ENCODE data around the gene TRIM65.
"Not testable (repeated sequence)": the region's sequence is repeated elsewhere in the genome, so short reads cannot be mapped to it uniquely, and the experiment has no call there.

TRIM65 gene

DNA sequence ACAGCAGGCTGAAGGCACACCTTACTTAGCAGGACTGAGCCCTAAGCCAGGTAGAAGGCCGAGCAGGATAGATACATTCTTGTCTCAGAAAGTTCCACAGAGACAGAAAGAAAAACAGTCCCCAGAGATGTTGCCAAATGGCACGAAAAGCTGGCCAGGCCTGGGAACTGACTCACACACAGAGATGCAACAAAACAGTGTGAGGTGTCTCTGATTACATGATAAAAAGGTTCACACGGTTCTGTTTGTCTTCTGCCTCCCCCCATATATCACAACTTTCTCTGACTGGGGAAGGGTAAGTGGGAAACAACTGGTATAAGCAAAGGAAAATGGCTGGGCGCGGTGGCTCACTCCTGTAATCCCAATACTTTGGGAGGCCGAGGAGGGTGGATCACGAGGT lies 43.3 kb downstream of the TRIM65 start:
- no peak overlapping the region for H3K4me2 ChIP-seq (ENCODE audit: low read length)
- no peak for TF ChIP-seq EZH2phosphoT487 (IDR thresholded peaks at IDR 0.05; ENCODE audit: borderline replicate concordance, low read length)
- H3K27me3 ChIP-seq (ENCODE audit: control insufficient read depth, low read length) = no peaks in the 10 kb centered on the region
- H3K4me3 ChIP-seq (ENCODE audit: low read length) = no peak overlapping the region
- H3K4me1 ChIP-seq (ENCODE audit: control insufficient read depth, low read length) = peaks cover 32% of the 10 kb centered on the region
- H4K20me1 ChIP-seq (ENCODE audit: control insufficient read depth, insufficient read depth, low read depth, low read length) = peaks cover 8% of the 10 kb centered on the region; the same call in 1 of the 2 replicates
- H3K9me3 ChIP-seq (ENCODE audit: control insufficient read depth, insufficient read depth, low read length) = no peaks in the 10 kb centered on the region
- H3K79me2 ChIP-seq (ENCODE audit: control insufficient read depth, low read length) = peaks cover 25% of the 10 kb centered on the region
- H3K27ac ChIP-seq (ENCODE audit: low read depth, low read length) = no peak overlapping the region
- H3F3A ChIP-seq (ENCODE audit: control insufficient read depth, insufficient read depth) = peaks cover 10% of the 10 kb centered on the region
- no peaks in the 10 kb centered on the region for H3K9me2 ChIP-seq (replicated peaks; ENCODE audit: control insufficient read depth, low read length)
- H3K36me3 ChIP-seq (ENCODE audit: control insufficient read depth, low read length) = peaks cover 23% of the 10 kb centered on the region

DNA sequence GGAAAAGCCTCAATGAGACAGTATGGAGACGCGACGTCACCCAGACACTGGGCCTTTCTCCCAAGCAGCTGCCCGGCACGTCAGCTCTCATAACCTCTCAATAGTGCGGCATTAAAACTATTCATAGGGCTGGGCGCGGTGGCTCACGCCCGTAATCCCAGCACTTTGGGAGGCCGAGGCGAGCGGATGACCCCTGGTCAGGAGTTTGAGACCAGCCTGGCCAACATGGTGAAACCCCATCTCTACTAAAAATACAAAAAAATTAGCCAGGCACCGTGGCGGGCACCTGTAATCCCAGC lies 45.1 kb downstream of the TRIM65 start:
- not testable (repeated sequence) for H3F3A ChIP-seq (ENCODE audit: control insufficient read depth, insufficient read depth); H3K9me3 ChIP-seq (ENCODE audit: control insufficient read depth, insufficient read depth, low read length); H4K20me1 ChIP-seq (ENCODE audit: control insufficient read depth, insufficient read depth, low read depth, low read length); H3K9me2 ChIP-seq (replicated peaks; ENCODE audit: control insufficient read depth, low read length); H3K4me3 ChIP-seq (ENCODE audit: low read length); H3K27me3 ChIP-seq (ENCODE audit: control insufficient read depth, low read length); H3K4me2 ChIP-seq (ENCODE audit: low read length); H3K27ac ChIP-seq (ENCODE audit: low read depth, low read length)
- Histone ChIP-seq H3K4me1 (ENCODE audit: control insufficient read depth, low read length) (peaks cover 18% of the 10 kb centered on the region), H3K79me2 (ENCODE audit: control insufficient read depth, low read length) (peaks cover 24% of the 10 kb centered on the region), H3K36me3 (ENCODE audit: control insufficient read depth, low read length) (peaks cover 41% of the 10 kb centered on the region)

DNA sequence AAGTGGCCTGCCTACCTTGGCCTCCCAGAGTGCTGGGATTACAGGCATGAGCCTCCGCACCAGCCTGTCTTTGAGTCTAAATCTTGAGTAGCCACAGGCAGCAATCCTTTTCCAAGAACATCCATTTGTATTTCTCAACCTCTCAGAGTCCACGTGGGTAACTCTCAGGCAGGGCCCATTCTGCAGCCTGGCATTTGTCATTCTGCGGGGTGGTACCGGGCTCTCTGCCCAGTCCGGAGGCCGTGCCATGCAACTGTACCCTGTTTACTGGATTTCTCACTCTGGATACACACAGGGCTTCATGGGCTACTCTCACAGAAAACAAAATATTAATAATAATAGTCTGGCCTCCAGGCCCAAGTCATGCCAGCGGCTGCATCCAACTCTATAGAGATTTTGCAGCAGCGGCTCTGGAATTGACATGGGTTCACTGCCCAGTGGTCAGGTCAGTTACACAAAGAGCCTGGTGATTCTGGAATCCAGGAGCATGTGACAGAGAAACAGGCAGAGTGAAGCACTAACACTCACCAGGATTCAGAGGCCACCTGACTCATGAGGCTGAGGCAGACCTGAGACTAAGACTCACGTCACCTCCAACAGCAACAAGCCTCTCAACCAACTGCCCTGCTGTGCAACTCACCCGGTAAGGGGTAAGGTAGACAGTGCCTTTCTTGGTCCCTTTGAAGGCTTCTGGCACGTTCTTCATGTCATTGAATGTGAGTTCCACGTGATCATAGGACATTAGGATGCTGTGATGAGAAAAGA lies 45.6 kb downstream of the TRIM65 start:
- TF ChIP-seq, protein P1, sequence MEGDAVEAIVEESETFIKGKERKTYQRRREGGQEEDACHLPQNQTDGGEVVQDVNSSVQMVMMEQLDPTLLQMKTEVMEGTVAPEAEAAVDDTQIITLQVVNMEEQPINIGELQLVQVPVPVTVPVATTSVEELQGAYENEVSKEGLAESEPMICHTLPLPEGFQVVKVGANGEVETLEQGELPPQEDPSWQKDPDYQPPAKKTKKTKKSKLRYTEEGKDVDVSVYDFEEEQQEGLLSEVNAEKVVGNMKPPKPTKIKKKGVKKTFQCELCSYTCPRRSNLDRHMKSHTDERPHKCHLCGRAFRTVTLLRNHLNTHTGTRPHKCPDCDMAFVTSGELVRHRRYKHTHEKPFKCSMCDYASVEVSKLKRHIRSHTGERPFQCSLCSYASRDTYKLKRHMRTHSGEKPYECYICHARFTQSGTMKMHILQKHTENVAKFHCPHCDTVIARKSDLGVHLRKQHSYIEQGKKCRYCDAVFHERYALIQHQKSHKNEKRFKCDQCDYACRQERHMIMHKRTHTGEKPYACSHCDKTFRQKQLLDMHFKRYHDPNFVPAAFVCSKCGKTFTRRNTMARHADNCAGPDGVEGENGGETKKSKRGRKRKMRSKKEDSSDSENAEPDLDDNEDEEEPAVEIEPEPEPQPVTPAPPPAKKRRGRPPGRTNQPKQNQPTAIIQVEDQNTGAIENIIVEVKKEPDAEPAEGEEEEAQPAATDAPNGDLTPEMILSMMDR (IDR thresholded peaks at IDR 0.05; ENCODE audit: low read depth, low read length, poor library complexity, severe bottlenecking) = no peak
- TF ChIP-seq EZH2phosphoT487 (IDR thresholded peaks at IDR 0.05; ENCODE audit: borderline replicate concordance, low read length) = no peak
- Histone ChIP-seq H3K36me3 (ENCODE audit: control insufficient read depth, low read length) (peaks cover 46% of the 10 kb centered on the region), H3K79me2 (ENCODE audit: control insufficient read depth, low read length) (peaks cover 18% of the 10 kb centered on the region), H3K4me1 (ENCODE audit: control insufficient read depth, low read length) (peaks cover 13% of the 10 kb centered on the region), H3K4me3 (ENCODE audit: low read length) (no peak overlapping the region), H3K27me3 (ENCODE audit: control insufficient read depth, low read length) (no peaks in the 10 kb centered on the region), H3K4me2 (ENCODE audit: low read length) (no peak overlapping the region), H3K27ac (ENCODE audit: low read depth, low read length) (no peak overlapping the region), H3K9me3 (ENCODE audit: control insufficient read depth, insufficient read depth, low read length) (no peaks in the 10 kb centered on the region), H4K20me1 (ENCODE audit: control insufficient read depth, insufficient read depth, low read depth, low read length) (peaks cover 8% of the 10 kb centered on the region; the same call in 1 of the 2 replicates), H3F3A (ENCODE audit: control insufficient read depth, insufficient read depth) (0 out of 2 replicates have a peak, but pooled peaks cover 2% of the 10 kb centered on the region), H3K9me2 (replicated peaks; ENCODE audit: control insufficient read depth, low read length) (no peaks in the 10 kb centered on the region)

DNA sequence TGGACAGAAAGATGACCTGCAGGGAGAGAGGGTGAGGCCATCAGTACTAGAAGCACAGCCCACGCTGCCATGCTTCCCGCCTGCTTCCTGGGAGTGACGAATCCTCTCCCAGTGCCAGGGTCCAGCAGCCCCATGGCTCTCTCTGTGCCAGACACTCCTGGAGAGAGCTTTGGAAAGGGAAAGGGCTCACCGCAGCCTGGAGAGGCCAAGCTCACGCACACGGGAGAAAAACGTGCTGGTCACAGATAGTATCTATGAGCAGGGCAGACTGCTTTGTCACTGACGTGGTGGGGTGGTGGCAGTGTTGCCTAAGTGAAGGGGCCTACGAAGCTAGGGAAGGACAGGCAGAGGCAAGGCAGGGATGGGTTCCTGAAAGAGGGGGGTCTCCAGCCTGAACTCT lies 47.0 kb downstream of the TRIM65 start:
- H3K36me3 ChIP-seq (ENCODE audit: control insufficient read depth, low read length) = peaks cover 50% of the 10 kb centered on the region
- H3K27ac ChIP-seq (ENCODE audit: low read depth, low read length) = no peak overlapping the region
- H3K9me2 ChIP-seq (replicated peaks; ENCODE audit: control insufficient read depth, low read length) = no peaks in the 10 kb centered on the region
- H3K4me2 ChIP-seq (ENCODE audit: low read length) = no peak overlapping the region
- no peaks in the 10 kb centered on the region for H3K27me3 ChIP-seq (ENCODE audit: control insufficient read depth, low read length)
- H3K4me1 ChIP-seq (ENCODE audit: control insufficient read depth, low read length) = peaks cover 27% of the 10 kb centered on the region
- peaks cover 7% of the 10 kb centered on the region; the same call in 1 of the 2 replicates for H3F3A ChIP-seq (ENCODE audit: control insufficient read depth, insufficient read depth)
- no peaks in the 10 kb centered on the region for H3K9me3 ChIP-seq (ENCODE audit: control insufficient read depth, insufficient read depth, low read length)
- no peak overlapping the region for H3K4me3 ChIP-seq (ENCODE audit: low read length)
- peaks cover 14% of the 10 kb centered on the region for H3K79me2 ChIP-seq (ENCODE audit: control insufficient read depth, low read length)
- peaks cover 8% of the 10 kb centered on the region; the same call in 1 of the 2 replicates for H4K20me1 ChIP-seq (ENCODE audit: control insufficient read depth, insufficient read depth, low read depth, low read length)
- TF ChIP-seq, protein P1 (IDR thresholded peaks at IDR 0.05; ENCODE audit: low read depth, low read length, poor library complexity, severe bottlenecking) = no peak
- no peak for TF ChIP-seq EZH2phosphoT487 (IDR thresholded peaks at IDR 0.05; ENCODE audit: borderline replicate concordance, low read length)

All from DOHH2 (cell line).